Limb (tissue), 2 donors: Measurements from ENCODE around the gene ACOT12.
"Not testable (repeated sequence)": the region's sequence is repeated elsewhere in the genome, so short reads cannot be mapped to it uniquely, and the experiment has no call there.

Source experiments
- DNase-seq, 2 donors: peaks; one replicate each; pipeline ENCODE4 v3.0.0-alpha.2; 2016; ENCODE audit errors: extremely low spot score in 2 of 2

ACOT12 gene

DNA sequence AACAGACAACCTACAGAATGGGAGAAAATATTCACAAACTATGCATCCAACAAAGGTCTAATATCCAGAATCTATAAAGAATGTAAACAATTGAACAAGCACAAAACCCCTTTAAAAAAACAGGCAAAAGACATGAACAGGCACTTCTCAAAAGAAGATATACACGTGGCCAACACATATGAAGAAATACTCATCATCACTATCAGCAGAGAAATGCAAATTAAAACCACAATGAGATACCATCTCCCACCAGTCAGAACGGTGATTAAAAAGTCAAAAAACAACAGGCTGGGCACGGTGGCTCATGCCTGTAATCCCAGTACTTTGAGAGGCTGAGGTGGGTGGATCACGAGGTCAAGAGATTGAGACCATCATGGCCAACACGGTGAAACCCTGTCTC is 99.9 kb downstream of the ACOT12 start:
- DNase-seq: not testable (repeated sequence)

GRCh38 chr5:81292130-81292529 is 101.8 kb downstream of the ACOT12 start:
- DNase-seq: no peak

GRCh38 chr5:81290146-81290545 is 103.8 kb downstream of the ACOT12 start:
- DNase-seq: no peak

DNA sequence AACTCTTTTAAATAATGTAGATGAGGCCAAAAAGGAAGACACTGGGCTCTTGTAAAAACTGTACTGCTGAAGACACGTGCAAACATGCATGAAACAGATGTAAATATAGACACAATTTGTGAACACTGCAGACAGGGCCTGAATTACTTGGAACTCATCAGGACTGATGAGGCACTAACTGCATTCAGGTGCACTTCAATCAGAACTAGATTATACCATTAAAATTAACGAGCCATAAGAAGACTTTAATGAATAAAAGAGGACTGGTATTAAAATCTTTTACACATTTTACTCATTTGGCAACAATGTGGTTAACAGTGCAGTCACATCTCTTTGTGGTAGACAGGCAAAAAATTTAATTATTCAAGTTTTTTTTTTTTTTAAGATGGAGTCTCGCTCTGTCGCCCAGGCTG is 105.9 kb downstream of the ACOT12 start:
- no peak for DNase-seq

- no peak for DNase-seq
These were observed 107.8 kb downstream of the ACOT12 start for GRCh38 chr5:81286059-81286617.

DNA sequence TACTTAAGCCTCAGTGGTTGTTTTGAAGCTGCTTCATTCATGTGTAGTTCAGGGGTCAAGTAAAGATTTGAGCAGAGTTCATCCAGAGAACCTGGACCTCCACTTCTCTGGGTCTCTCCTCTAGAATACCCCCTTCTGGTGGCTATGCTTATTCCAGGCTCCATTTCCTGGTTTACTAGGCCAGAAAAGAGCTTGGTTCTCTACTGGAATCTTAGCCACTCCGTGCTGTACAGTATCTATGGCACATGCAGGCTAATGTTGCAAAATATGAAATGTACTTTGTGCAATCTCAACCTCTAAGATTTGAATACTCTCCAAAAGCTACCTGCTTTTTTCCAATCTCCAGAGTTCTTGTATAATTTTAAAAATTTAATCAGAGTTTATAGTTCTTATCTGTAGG is 110.0 kb downstream of the ACOT12 start:
- no peak for DNase-seq
